DOHH2 (cell line): ENCODE data around the gene THG1L.

Experiments
- H3F3A ChIP-seq: fragments of 200-600 bp; sonication (generic), shearing (Covaris generic); 2 replicates; pipeline ENCODE4 v1.6.0; 2016; ENCODE audit warnings: antibody characterized with exemption, mild to moderate bottlenecking; ENCODE audit not compliant: control insufficient read depth, insufficient read depth
- H3K27ac ChIP-seq: fragments of 200-600 bp; sonication (generic); 2 replicates; pipeline ENCODE4 v1.5.1; 2014; ENCODE audit warnings: low read depth, mild to moderate bottlenecking, low read length, moderate library complexity
- H3K27me3 ChIP-seq: fragments of 200-600 bp; sonication (generic); 2 replicates; pipeline ENCODE4 v1.6.1; 2014; ENCODE audit warnings: mild to moderate bottlenecking, low read length, mixed read lengths; ENCODE audit not compliant: control insufficient read depth
- H3K36me3 ChIP-seq: fragments of 200-600 bp; sonication (generic); 2 replicates; pipeline ENCODE4 v1.6.1; 2014; ENCODE audit warnings: mild to moderate bottlenecking, low read length, moderate library complexity, mixed read lengths; ENCODE audit not compliant: control insufficient read depth
- H3K4me1 ChIP-seq: fragments of 200-600 bp; sonication (generic); 2 replicates; pipeline ENCODE4 v1.6.1; 2014; ENCODE audit warnings: mild to moderate bottlenecking, low read length, mixed read lengths; ENCODE audit not compliant: control insufficient read depth
- H3K4me2 ChIP-seq: fragments of 200-600 bp; sonication (generic); 2 replicates; pipeline ENCODE4 v1.6.0; 2014; ENCODE audit warnings: mild to moderate bottlenecking, low read length, moderate library complexity
- H3K4me3 ChIP-seq: fragments of 200-600 bp; sonication (generic); 2 replicates; pipeline ENCODE4 v1.5.1; 2014; ENCODE audit warnings: mild to moderate bottlenecking, low read length, mixed read lengths
- H3K79me2 ChIP-seq: fragments of 200-600 bp; sonication (generic); 2 replicates; pipeline ENCODE4 v1.6.1; 2014; ENCODE audit warnings: mild to moderate bottlenecking, low read length, mixed read lengths; ENCODE audit not compliant: control insufficient read depth
- H3K9me2 ChIP-seq: fragments of 200-600 bp; sonication (generic); replicated peaks from 2 replicates; pipeline ENCODE4 v1.6.1; 2014; ENCODE audit warnings: mild to moderate bottlenecking, low read length, mixed read lengths; ENCODE audit not compliant: control insufficient read depth
- H3K9me3 ChIP-seq: fragments of 200-600 bp; sonication (generic); 2 replicates; pipeline ENCODE4 v1.6.1; 2014; ENCODE audit warnings: antibody characterized with exemption, low read length, mixed read lengths; ENCODE audit not compliant: control insufficient read depth, insufficient read depth
- H4K20me1 ChIP-seq: fragments of 200-600 bp; sonication (generic); 2 replicates; pipeline ENCODE4 v1.6.0; 2014; ENCODE audit warnings: low read depth, mild to moderate bottlenecking, antibody characterized with exemption, low read length, moderate library complexity; ENCODE audit not compliant: control insufficient read depth, insufficient read depth
- EZH2phosphoT487 ChIP-seq: fragments of 200-600 bp; sonication (generic); IDR thresholded peaks from 2 replicates; pipeline ENCODE4 v1.6.1; 2017; ENCODE audit warnings: borderline replicate concordance, mild to moderate bottlenecking, antibody characterized with exemption, low read length, moderate library complexity, mixed read lengths
- TF ChIP-seq, protein P1 (sequence below): fragments of 200-600 bp; sonication (generic); IDR thresholded peaks from one replicate; pipeline ENCODE4 v1.5.1; 2014; ENCODE audit warnings: antibody characterized with exemption, mild to moderate bottlenecking, low read depth, low read length; ENCODE audit not compliant: poor library complexity, severe bottlenecking

THG1L gene

DNA sequence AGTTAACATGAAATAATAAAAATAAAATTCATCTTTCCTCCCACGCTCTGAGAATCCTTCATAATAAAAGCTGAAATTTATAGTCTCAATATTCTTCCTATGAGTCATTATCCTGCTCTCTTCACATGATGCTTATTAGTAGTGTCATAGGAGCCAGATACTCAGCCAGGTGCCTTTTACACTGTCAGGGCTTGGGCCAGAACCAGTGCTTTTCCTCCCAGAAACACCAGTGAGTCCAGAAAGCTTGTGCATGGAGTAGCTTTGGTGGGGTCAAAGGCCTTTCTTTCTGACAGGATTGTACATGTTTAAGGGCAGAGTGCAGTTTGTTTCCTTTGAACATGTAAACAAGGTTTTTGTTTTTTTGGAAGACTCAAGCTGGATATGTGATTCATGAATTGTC, 19.1 kb downstream of the THG1L start:
- Histone ChIP-seq H3K79me2 (peaks cover 48% of the 10 kb centered on the region), H3K4me3 (no peak overlapping the region), H3K4me1 (peaks cover 5% of the 10 kb centered on the region; the same call in 1 of the 2 replicates), H3K9me2 (no peaks in the 10 kb centered on the region), H3K36me3 (peaks cover 43% of the 10 kb centered on the region), H3F3A (no peaks in the 10 kb centered on the region), H3K4me2 (no peak overlapping the region), H4K20me1 (no peaks in the 10 kb centered on the region), H3K9me3 (no peaks in the 10 kb centered on the region), H3K27me3 (no peaks in the 10 kb centered on the region), H3K27ac (no peak overlapping the region)
- no peak for TF ChIP-seq EZH2phosphoT487
- TF ChIP-seq, protein P1, sequence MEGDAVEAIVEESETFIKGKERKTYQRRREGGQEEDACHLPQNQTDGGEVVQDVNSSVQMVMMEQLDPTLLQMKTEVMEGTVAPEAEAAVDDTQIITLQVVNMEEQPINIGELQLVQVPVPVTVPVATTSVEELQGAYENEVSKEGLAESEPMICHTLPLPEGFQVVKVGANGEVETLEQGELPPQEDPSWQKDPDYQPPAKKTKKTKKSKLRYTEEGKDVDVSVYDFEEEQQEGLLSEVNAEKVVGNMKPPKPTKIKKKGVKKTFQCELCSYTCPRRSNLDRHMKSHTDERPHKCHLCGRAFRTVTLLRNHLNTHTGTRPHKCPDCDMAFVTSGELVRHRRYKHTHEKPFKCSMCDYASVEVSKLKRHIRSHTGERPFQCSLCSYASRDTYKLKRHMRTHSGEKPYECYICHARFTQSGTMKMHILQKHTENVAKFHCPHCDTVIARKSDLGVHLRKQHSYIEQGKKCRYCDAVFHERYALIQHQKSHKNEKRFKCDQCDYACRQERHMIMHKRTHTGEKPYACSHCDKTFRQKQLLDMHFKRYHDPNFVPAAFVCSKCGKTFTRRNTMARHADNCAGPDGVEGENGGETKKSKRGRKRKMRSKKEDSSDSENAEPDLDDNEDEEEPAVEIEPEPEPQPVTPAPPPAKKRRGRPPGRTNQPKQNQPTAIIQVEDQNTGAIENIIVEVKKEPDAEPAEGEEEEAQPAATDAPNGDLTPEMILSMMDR: no peak

DNA sequence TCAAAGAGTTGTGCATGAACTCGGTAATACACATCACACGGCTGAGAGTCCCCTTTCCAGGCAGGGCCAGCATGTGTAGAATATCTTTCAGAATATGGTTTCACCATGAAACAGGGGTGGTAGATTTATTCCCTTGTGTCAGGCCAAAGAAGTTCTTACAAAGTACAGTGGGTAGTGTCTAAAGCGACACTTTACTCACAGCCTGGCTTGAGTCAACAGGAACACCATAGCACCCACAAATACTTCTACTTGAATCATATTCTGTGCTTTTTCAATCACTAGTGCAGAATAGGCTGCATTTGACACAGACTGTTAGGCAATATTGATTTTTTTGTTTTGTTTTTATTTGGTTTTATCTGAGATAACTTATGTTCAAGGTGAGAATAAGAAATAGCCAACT, 24.9 kb downstream of the THG1L start:
- H3K79me2 ChIP-seq: no peaks in the 10 kb centered on the region
- TF ChIP-seq, protein P1: no peak
- no peak for TF ChIP-seq EZH2phosphoT487
- no peaks in the 10 kb centered on the region for H4K20me1 ChIP-seq
- no peak overlapping the region for H3K4me3 ChIP-seq
- H3K9me2 ChIP-seq: no peaks in the 10 kb centered on the region
- H3K27me3 ChIP-seq: no peaks in the 10 kb centered on the region
- H3K36me3 ChIP-seq: peaks cover 58% of the 10 kb centered on the region
- H3K4me2 ChIP-seq: no peak overlapping the region
- H3F3A ChIP-seq: 0 out of 2 replicates have a peak, but pooled peaks cover 3% of the 10 kb centered on the region
- no peak overlapping the region for H3K27ac ChIP-seq
- H3K4me1 ChIP-seq: 0 out of 2 replicates have a peak, but pooled peaks cover 5% of the 10 kb centered on the region
- H3K9me3 ChIP-seq: no peaks in the 10 kb centered on the region

DNA sequence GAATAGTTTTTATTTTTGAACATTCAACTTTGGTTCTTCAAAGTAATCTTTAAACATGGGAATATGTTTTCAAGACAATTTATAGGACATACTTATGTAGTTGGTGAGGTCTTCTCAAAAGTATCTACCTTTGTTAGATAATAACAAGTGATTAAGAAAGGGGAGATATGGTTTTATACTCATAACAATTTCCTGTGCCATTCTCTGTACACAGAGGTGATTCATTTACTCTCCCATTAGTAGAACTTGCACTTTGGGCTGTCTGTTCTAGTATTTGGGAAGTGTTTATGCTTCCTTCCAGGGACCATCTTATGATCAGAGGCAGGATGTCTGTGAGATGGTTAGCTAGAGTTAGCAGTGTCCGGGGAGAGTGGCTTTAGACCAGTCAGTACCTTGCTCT, 27.5 kb downstream of the THG1L start:
- no peak for TF ChIP-seq EZH2phosphoT487
- TF ChIP-seq, protein P1: no peak
- peaks cover 48% of the 10 kb centered on the region for H3K36me3 ChIP-seq
- no peaks in the 10 kb centered on the region for H3K9me3 ChIP-seq
- H3K9me2 ChIP-seq: no peaks in the 10 kb centered on the region
- no peaks in the 10 kb centered on the region for H3K79me2 ChIP-seq
- H3F3A ChIP-seq: 0 out of 2 replicates have a peak, but pooled peaks cover 7% of the 10 kb centered on the region
- no peaks in the 10 kb centered on the region for H3K27me3 ChIP-seq
- no peak overlapping the region for H3K27ac ChIP-seq
- no peak overlapping the region for H3K4me3 ChIP-seq
- H4K20me1 ChIP-seq: no peaks in the 10 kb centered on the region
- 0 out of 2 replicates have a peak, but pooled peaks cover 5% of the 10 kb centered on the region for H3K4me1 ChIP-seq
- H3K4me2 ChIP-seq: no peak overlapping the region
